Activated naive CD8-positive, alpha-beta T cell (primary cell): ENCODE measurements around the gene ZSCAN26.
"Not testable (repeated sequence)": the region's sequence is repeated elsewhere in the genome, so short reads cannot be mapped to it uniquely, and the experiment has no call there.

ENCODE experiments used
- H3K27ac Mint-ChIP-seq: one replicate; pipeline ENCODE4 v1.8.0; 2021; ENCODE audit warnings: mixed read lengths
- H3K27me3 Mint-ChIP-seq: one replicate; pipeline ENCODE4 v1.8.0; 2021; ENCODE audit warnings: mixed read lengths
- H3K36me3 Mint-ChIP-seq: one replicate; pipeline ENCODE4 v1.8.0; 2021; ENCODE audit warnings: mixed read lengths
- H3K4me1 Mint-ChIP-seq: one replicate; pipeline ENCODE4 v1.8.0; 2021; ENCODE audit warnings: low read depth, mixed read lengths
- H3K4me3 Mint-ChIP-seq: one replicate; pipeline ENCODE4 v1.8.0; 2021; ENCODE audit warnings: mild to moderate bottlenecking, mixed read lengths
- H3K9me3 Mint-ChIP-seq: one replicate; pipeline ENCODE4 v1.8.0; 2021; ENCODE audit warnings: low read depth, mixed read lengths

The ZSCAN26 gene

GRCh38 chr6:28277746-28278145 lies 10.8 kb downstream of the ZSCAN26 start:
- Mint-ChIP-seq H3K9me3 (no peaks in the 10 kb centered on the region), H3K4me3 (no peak overlapping the region), H3K27me3 (peaks cover 7% of the 10 kb centered on the region), H3K4me1 (peaks cover 18% of the 10 kb centered on the region), H3K36me3 (peaks cover 18% of the 10 kb centered on the region), H3K27ac (no peak overlapping the region)

DNA sequence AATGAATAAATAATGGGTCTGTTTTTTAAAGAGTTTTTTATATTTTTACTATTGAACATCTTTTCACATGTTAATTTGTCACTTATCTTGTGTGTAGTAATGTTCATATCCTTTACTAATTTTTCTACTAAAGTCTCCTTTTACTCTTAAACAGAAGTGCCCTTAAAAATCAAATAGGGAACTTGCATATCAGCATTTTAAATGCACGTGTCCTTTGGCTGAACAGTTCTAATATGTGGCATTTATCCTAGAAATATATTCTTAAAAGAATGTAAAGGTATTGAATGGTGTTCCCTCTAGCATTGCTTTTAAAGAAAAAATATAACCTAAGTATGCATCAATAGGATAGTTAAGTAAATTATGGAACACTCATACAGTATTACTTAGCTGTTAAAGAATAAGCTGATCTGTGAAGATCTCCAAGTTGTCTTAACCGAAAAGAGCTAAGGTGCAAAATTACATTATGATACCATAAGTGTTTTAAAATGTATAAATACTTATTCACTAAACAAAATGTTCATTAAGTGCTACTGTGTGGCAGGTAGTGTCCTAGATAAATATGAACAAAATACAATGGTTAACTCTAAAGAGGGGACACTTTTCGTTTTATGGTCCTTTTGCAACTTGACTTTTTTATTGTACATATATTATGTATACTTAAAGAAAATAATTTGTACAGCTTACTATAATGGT lies 13.8 kb downstream of the ZSCAN26 start:
- Mint-ChIP-seq H3K9me3 (no peaks in the 10 kb centered on the region), H3K4me3 (peak overlapping the region; percentile 85), H3K27me3 (peaks cover 7% of the 10 kb centered on the region), H3K27ac (no peak overlapping the region), H3K36me3 (peaks cover 17% of the 10 kb centered on the region), H3K4me1 (peaks cover 13% of the 10 kb centered on the region)

DNA sequence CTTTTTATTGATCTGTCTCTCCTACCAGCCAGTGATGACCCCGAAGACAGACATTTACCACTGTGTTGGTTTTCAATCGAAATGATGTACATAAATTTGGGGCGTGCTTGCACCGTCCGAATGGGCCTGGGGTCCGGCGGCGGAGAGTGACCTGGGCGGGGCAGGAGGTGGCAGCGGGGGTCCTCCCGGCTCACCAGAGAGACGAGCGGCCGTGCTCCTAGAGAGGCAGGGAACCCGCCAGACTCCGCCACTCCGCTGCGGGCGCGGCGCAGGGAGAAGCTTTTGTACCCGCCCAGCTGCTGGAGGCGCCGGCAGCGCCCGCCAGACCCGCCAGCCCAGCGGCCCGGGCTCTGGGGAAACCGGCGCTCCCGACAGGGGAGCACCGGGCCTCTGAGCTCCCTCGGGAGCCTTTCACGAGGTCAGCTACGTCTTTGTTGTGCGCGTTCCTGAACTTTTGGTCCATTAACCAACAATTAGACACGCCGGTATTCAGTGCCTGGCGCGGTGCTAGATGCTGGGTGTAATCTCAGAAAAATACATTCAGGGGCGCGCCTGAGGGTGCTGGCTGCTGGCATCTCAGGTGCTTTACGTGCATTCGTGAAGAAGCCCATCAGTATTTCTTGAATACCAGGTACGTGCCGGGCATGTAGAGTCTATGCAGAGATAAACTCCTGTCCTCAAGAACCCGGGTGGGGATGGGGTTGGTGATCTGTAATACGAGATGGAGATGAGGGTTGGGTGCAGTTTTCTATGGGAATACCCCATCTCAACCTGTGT lies 14.5 kb downstream of the ZSCAN26 start, which contains the start of gene PGBD1:
Gene PGBD1, plus strand, starts transcription at position 285 of the 777 bp plus-strand sequence. CDS start 2,242 bp downstream, outside the sequence.
- H3K9me3 Mint-ChIP-seq, result no peaks in the 10 kb centered on the region
- peaks cover 13% of the 10 kb centered on the region for H3K36me3 Mint-ChIP-seq
- peak within 1 kb of the TSS; percentile 86 for H3K4me3 Mint-ChIP-seq
- H3K4me1 Mint-ChIP-seq, result peaks cover 13% of the 10 kb centered on the region
- no peak within 1 kb of the TSS for H3K27ac Mint-ChIP-seq
- H3K27me3 Mint-ChIP-seq, result peaks cover 7% of the 10 kb centered on the region

- H3K9me3 Mint-ChIP-seq, result no peaks in the 10 kb centered on the region
- peak overlapping the region; percentile 46 for H3K4me3 Mint-ChIP-seq
- H3K27me3 Mint-ChIP-seq, result peaks cover 9% of the 10 kb centered on the region
- peaks cover 13% of the 10 kb centered on the region for H3K4me1 Mint-ChIP-seq
- no peak overlapping the region for H3K27ac Mint-ChIP-seq
- H3K36me3 Mint-ChIP-seq, result peaks cover 17% of the 10 kb centered on the region
These were observed 16.0 kb downstream of the ZSCAN26 start for GRCh38 chr6:28282926-28283325.

- Mint-ChIP-seq H3K27me3 (peaks cover 2% of the 10 kb centered on the region), H3K9me3 (no peaks in the 10 kb centered on the region), H3K4me3 (no peak overlapping the region), H3K4me1 (no peaks in the 10 kb centered on the region), H3K36me3 (peaks cover 25% of the 10 kb centered on the region), H3K27ac (no peak overlapping the region)
These were observed 24.6 kb downstream of the ZSCAN26 start for GRCh38 chr6:28291573-28291972.

GRCh38 chr6:28295326-28295725 lies 28.4 kb downstream of the ZSCAN26 start:
- H3K4me3 Mint-ChIP-seq, result no peak overlapping the region
- H3K27me3 Mint-ChIP-seq, result no peaks in the 10 kb centered on the region
- H3K36me3 Mint-ChIP-seq, result peaks cover 13% of the 10 kb centered on the region
- no peaks in the 10 kb centered on the region for H3K4me1 Mint-ChIP-seq
- no peaks in the 10 kb centered on the region for H3K9me3 Mint-ChIP-seq
- H3K27ac Mint-ChIP-seq, result no peak overlapping the region

DNA sequence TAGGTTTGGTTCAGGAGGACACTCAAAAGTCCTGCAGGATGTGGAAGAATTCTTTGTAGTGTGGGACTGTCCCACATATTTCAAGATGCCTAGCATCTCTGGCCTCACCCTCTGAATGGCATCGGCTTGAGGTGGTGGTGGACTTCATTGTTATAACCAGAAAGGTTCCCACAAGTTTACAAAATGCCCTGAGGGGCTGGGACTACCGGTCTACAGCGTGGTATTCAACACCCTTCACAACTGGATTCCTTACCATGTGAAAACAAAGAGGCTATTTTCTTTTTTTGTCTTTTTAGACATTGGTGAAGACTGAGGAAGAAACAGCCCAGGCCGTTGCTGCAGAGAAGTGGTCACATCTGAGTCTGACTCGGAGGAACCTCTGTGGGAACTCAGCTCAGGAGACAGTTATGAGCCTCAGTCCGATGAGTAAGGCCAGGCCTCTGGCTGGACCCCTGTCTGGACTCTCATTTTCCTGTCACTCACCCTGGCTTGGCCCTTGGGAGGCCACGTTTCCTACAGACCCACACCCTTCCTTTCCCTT lies 29.6 kb downstream of the ZSCAN26 start:
- H3K27me3 Mint-ChIP-seq, result peaks cover 2% of the 10 kb centered on the region
- no peaks in the 10 kb centered on the region for H3K9me3 Mint-ChIP-seq
- H3K36me3 Mint-ChIP-seq, result peaks cover 13% of the 10 kb centered on the region
- no peak overlapping the region for H3K27ac Mint-ChIP-seq
- no peak overlapping the region for H3K4me3 Mint-ChIP-seq
- no peaks in the 10 kb centered on the region for H3K4me1 Mint-ChIP-seq

DNA sequence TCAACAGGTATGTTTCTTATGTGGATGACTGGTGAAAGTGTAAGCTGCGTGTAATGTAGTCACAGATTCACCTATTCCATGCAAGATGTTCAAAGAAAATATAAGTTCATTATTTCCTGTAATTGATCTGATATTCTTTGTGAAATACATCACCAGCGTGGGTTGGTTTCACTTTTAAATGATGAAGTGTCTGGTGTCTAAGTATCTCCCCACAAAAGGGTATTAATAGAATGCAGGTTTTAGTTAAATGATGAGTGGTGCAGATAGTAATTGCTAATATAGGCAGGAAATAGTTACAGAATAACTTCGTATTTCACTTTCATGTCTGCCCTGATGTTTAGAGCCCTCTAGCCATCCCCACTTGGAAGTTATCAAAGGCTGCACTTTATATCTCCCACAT lies 36.6 kb downstream of the ZSCAN26 start:
- Mint-ChIP-seq H3K27me3 (peaks cover 7% of the 10 kb centered on the region), H3K4me3 (peak overlapping the region; percentile 14), H3K4me1 (peaks cover 15% of the 10 kb centered on the region), H3K9me3 (peaks cover 6% of the 10 kb centered on the region), H3K27ac (peak overlapping the region; percentile 72), H3K36me3 (peaks cover 11% of the 10 kb centered on the region)

GRCh38 chr6:28306363-28306762 lies 39.4 kb downstream of the ZSCAN26 start:
- not testable (repeated sequence) for H3K36me3 Mint-ChIP-seq, H3K4me3 Mint-ChIP-seq, H3K27me3 Mint-ChIP-seq, H3K9me3 Mint-ChIP-seq, H3K27ac Mint-ChIP-seq
- H3K4me1 Mint-ChIP-seq, result peaks cover 15% of the 10 kb centered on the region

DNA sequence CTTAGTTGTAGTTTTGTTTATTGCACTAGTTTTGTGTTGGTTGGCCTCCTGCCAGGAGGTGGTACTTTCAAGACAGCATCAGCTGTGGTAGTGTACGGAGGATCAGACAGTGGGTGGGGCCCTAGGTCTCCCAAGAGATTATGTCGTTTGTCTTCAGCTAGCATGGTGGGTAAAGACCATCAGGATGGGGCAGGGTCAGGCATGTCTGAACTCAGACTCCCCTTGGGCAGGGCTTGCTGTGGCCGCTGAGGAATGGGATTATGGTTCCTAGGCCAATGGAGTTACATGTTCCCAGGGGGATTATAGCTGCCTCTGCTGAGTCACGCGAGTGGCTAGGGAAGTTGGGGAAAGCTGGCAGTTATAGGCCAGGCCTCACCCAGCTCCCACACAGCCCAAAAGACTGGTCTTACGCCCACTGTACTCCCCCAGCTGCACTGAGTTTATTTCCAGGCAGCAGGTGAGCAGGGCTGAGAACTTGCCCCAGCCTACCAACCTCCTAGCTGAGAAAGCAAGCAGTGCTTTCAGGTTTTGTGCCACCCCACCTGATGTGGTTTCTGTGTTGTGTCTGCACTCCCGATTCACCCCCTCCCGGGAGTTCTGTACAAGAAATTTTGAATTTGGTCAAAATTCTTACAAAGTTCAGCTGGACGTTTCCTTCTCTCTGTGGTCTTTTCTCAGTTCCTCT lies 44.3 kb downstream of the ZSCAN26 start:
- H3K4me1 Mint-ChIP-seq, result no peaks in the 10 kb centered on the region
- peaks cover 15% of the 10 kb centered on the region for H3K27me3 Mint-ChIP-seq
- no peak overlapping the region for H3K27ac Mint-ChIP-seq
- peaks cover 5% of the 10 kb centered on the region for H3K9me3 Mint-ChIP-seq
- H3K36me3 Mint-ChIP-seq, result peaks cover 8% of the 10 kb centered on the region
- no peak overlapping the region for H3K4me3 Mint-ChIP-seq

GRCh38 chr6:28312939-28313338 lies 46.0 kb downstream of the ZSCAN26 start:
- Mint-ChIP-seq H3K36me3 (peaks cover 5% of the 10 kb centered on the region), H3K4me3 (no peak overlapping the region), H3K27ac (no peak overlapping the region), H3K4me1 (no peaks in the 10 kb centered on the region), H3K27me3 (peaks cover 13% of the 10 kb centered on the region), H3K9me3 (no peaks in the 10 kb centered on the region)

DNA sequence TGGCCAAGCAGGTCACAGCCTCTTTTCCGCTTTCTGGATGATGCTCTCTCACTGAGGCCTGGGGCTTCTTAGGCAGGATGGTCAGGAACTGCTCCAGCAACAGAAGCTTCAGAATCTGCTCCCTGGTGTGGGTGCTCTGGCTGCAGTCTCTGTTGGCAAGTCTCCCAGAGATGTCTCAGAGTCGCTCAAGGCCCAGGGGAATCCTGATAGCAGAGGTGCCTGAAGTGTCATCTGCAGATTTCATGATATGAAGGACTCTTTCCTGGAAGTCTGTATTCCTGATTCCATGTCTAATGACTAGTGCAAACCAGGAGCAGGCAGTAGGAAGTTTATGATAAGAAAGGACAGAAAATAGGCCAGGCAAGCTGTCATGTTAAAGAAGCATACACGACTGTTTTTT lies 48.7 kb downstream of the ZSCAN26 start:
- H3K4me1 Mint-ChIP-seq, result no peaks in the 10 kb centered on the region
- H3K4me3 Mint-ChIP-seq, result no peak overlapping the region
- H3K9me3 Mint-ChIP-seq, result no peaks in the 10 kb centered on the region
- no peak overlapping the region for H3K27ac Mint-ChIP-seq
- peaks cover 5% of the 10 kb centered on the region for H3K36me3 Mint-ChIP-seq
- H3K27me3 Mint-ChIP-seq, result peaks cover 6% of the 10 kb centered on the region

DNA sequence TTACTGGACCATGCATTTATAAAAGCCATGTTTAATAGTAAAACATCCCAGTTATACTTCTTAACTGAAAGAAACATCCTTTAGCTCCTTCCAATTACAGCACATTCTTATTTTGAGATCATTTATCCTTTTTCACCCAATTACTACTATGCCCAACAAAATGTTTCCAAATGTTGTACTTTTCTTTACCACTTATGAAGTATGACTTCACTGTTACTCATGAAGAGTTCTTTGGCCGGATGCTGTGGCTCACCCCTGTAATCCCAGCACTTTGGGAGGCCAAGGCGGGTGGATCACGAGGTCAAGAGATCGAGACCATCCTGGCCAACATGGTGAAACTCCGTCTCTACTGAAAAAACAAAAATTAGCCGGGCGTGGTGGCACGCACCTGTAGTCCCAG lies 50.9 kb downstream of the ZSCAN26 start:
- H3K9me3 Mint-ChIP-seq, H3K4me1 Mint-ChIP-seq, H3K27ac Mint-ChIP-seq, H3K36me3 Mint-ChIP-seq, H3K4me3 Mint-ChIP-seq, H3K27me3 Mint-ChIP-seq: not testable (repeated sequence)

GRCh38 chr6:28322661-28323060 lies 55.7 kb downstream of the ZSCAN26 start:
- Mint-ChIP-seq H3K9me3 (peaks cover 22% of the 10 kb centered on the region), H3K4me3 (no peak overlapping the region), H3K27ac (no peak overlapping the region), H3K4me1 (no peaks in the 10 kb centered on the region), H3K36me3 (peaks cover 17% of the 10 kb centered on the region), H3K27me3 (peaks cover 6% of the 10 kb centered on the region)
